HG02763 (cell line): ENCODE results near the gene GLS.

Experiments
- ATAC-seq: cut with Tn5 transposase; IDR thresholded peaks from one replicate; pipeline ENCODE4 v1.9.1; 2021; ENCODE audit warnings: mild to moderate bottlenecking, moderate library complexity; ENCODE audit not compliant: unreplicated experiment

Gene GLS

DNA sequence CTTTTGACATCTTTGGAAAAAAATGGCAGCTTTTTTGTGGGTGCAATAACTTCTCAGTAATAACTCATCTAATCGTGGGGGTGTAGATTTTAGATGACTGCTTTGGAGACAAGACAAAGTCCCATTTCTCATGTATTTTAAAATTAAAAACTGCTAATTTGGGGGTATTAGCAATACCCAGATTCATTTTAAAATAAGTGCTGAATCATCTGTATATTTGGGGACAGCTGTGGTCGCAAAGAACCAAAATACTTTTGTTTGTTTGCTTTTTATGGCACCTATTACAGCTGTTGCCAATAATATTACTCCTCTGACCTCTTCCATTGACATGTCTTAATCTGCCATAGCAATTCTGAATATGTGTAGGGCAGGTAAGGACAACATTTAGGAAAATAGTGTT, 87.9 kb downstream of the GLS start:
- ATAC-seq: no peak

DNA sequence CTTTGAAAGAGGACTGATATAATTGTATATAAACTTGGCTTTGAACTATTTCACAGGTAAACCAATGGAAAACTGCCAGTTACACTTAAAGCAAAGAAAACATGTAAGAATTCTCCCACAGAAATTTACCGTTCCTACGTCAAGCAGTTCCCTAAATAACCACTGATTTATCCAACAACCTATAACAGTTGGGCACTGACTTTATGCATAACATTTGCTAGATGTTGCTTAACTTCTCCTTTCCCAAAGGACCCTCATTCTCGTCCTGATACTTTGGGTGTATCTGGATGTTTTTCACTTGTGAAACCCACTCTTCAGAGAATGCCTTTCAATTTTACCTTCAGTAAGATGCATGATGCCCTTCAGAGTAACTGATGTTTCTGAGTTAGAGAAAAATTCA, 89.5 kb downstream of the GLS start:
- ATAC-seq: no peak

DNA sequence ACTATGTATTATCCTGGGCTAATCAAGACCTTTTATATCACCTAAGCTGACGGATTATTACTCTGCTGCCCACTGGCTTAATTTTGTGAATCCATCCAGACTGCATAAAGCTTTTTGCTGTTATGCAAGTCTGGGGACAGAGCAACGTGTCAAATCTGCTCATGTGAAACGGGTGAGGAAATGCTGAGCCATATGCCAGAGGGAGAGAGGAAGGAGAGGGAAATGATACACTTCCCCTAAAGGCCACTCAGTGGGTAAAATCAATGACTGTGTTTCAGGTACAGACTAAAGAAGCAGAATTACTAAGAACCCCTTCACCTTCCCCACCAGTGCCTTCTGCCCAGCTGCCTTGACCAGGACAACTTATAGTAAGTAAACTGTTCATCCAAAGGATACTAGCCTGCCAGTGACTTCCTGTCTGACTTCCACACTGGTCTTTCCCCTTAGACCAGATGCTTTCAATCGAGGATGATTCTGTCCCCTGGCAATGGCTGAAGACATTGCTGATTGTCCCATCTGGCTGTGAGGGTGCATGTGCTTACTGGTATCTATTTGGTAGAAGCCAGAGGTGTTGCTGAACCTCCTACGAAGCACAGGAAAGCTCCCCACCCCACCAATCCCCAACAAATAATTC, 90.4 kb downstream of the GLS start:
- no peak for ATAC-seq

- no peak for ATAC-seq
Measured at GRCh38 chr2:190972213-190972612, 91.6 kb downstream of the GLS start.

GRCh38 chr2:190972846-190973245, 92.2 kb downstream of the GLS start:
- ATAC-seq: no peak

GRCh38 chr2:190973262-190973661, 92.6 kb downstream of the GLS start:
- ATAC-seq: no peak

DNA sequence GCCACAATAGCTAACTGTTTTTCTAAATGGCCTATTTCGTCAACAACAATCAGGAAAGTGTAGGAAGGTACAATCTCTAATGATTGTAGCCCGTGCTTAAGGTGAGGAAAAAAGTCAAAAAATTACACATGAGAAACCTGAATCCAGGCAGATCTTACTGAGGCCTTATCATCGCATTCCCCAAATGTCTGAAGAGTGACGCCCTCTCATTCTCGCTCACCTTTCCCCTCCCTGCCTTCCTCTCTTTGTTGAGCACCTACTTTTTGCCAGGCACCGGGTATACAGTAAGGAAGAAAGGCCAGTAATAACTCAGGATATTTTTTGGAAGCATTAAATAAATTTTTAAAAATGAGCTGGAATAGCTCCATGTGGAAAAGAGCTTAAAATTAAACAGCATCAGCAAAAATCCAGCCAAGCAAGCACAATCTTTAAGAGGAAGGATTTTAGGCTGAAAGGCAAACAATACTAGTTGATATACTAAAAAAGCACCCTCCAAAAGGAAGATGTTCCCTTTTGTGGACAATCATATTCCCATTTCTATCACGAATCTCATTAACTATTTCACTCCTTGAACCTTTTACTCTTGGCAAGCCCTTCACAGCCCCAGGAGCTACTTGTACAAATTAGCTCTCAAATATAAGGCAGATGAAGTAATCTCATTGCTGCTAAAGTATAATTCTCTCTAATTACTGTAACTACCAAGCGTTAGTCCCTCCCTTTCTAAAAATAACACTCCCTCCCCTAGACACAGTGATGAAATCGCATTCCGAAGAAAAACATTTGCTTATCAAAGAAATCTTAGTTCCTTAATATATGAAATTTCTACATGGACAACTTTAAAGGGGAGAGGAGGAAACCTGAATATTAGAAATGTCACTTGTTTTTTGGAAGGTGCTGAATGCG, 93.4 kb downstream of the GLS start:
- ATAC-seq: no peak

- no peak for ATAC-seq
Measured at GRCh38 chr2:190974629-190975361, 94.2 kb downstream of the GLS start.

GRCh38 chr2:190976521-190976920, 95.9 kb downstream of the GLS start:
- no peak for ATAC-seq

DNA sequence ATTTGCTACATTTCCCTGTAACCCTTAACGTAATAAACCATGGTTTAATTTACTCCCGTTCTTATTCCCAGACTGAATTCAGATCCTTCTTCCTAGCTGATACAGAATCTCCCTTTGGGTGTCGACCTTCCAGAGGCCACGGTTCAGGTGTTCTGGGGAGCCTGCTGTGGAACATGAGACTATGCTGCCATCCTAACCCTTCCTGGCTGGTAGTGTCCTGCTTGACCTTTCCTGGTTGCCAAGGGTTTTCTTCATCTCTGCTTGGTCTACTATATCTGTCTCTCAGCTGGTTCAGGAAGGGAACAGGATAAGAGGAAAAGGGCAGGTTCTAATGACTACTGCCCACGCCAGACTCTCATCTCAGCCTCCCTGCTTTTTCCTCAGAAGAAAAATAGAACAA, 96.9 kb downstream of the GLS start:
- no peak for ATAC-seq

DNA sequence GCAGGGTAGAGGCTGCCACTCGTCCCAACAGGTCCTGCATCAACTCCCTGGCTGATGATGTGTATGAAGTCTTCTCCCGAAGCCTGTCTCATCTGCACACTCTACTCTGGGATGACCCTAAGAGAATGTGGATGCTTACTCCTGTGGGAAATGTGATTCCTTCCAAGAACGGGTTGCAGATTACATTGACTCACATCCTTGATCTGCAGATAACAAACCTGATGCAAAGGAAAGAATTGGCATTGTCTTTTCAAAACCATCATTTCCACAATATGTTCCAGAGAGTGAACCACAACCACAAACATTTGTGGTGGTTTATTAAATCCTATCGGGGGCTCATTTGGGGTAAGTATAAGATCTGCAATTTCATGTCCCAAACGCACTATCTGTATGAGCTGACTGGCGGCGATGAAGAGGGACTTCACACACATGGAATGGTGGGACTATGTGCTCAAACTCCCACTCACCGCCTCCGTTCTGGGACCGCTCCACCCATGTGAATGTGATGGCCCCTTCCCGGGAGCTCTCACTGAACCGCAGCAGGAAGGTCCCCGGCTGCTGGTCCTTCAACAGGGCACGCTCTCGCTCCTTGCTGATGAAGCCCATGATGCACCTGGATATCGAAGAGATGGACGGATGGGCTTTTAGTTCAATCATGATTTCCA, 97.9 kb downstream of the GLS start:
- no peak for ATAC-seq

GRCh38 chr2:190979906-190980629, 99.4 kb downstream of the GLS start:
- no peak for ATAC-seq

- ATAC-seq: no peak
Measured at GRCh38 chr2:190980630-190981209, 100.1 kb downstream of the GLS start.

DNA sequence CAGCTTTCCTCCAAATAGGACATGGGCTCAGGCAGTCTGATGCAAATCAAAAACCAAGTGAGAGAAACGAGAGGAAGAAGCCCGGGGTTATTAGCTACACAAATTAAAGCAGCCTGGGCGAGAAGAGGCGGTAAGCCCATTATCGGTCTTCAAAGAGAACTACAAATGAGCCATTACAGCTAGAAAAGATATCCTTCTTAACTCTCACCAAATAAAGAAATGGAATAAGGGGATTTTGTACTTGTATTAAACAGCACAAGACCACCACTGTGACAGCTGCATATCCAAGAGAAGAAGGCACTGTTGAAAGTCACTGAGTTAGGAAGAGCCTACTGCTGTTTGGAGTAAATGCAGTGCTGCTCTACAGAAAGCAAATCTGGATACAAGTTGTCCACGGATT, 100.7 kb downstream of the GLS start:
- ATAC-seq: no peak

- ATAC-seq: no peak
Measured at GRCh38 chr2:190981733-190982132, 101.1 kb downstream of the GLS start.

DNA sequence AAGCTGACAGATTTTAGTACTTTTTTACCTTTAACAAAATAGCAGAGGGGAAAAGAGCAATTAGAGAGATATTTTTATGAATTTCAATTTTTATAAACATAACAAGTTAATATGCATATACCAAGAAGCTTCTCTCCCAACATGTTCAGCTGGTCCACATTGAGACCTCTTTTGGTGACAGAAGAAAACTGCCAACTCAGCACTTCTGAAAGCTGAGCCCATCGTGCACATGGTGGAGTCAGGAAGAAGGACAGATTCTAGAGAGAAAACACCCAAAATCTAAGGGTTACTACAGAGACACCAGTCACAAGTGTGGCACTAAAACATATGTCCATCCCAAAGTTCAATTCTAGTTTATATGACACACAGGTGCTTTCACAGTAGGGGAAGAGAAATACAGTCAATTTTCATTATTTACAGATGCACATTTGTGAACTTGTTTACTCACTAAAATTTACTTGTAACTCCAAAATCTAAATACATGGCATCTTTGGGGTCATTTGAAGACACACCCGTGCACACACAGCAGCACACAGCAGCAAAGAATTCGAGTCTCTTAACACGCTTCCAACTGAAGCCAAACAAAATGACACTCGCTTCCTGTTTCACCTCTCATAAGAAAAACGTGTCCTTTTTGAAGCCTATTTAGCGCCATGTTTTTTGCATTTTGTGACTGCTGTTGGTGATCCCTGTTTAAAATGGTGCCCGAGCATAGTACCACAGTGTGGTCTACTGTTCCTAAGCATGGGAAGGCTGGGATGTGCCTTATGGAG, 101.8 kb downstream of the GLS start:
- ATAC-seq: no peak

DNA sequence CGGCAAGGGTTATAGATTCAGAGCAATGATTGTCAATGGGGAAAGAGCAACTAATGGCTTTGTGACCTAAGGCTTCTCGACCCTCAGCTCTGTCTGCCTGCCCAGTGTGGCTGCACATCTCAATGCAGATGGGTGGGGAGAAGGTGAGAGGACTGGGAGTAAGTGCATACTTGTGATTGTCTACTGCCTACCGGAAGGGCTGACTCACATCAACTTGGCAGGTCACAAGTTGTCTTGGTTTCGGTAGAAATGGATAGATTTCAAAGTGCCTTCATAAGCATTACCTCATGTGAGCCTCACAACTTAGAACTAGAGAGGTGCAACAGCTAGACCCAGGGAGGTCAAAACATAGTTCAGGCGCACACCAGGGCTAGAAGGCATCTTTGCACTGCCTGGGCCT, 104.0 kb downstream of the GLS start:
- ATAC-seq: no peak

DNA sequence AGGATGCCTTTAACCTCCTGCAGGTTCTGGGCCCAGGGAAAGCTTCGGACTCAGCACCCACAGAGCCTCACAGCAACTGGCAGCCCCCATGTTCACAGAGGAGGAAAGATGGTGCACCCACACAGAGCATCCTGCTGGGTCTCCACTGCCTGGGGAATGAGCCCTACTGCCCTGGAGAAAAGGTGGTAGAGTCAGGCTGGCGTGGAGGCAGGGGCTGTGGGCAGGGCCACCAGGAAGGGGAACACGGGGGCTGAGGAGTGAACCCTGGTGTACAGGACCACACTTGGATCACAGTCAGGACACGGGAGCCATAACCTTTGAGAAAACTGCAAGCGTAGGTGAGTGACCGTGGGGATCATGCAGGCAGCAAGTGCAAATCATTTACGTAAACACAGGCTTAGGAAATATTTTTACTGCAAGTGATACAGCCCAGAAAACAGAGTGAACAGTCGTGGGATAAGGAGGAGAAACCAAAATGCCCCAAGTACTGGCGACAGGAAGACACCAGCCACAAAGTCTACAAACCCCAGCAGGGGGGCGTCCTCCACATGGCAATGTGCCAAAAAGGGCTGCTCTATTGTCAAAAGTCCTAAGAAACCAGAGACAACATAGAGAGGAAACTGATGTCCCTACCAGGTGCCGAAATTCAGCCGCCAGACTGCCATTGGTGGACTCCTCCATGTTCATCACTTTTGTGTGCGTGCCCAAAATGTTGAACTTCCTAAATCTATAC, 105.8 kb downstream of the GLS start:
- no peak for ATAC-seq

DNA sequence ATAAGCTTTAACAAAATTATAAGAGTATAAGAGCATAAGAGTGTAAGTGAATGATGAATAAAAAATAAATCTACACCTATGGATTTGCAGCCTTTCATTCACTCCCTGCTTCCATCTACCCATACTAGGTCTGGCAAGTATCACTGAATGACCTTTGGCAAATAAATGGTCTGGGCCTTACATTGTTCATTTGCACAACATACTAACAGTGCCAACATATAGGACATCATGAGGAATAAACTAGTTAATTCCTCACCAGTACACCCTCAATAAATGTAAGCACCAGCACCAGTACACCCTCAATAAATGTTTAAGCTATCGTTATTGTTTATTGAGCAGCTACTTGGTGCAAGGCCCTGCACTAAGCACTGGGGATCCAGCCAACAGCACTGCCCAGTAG, 106.5 kb downstream of the GLS start:
- ATAC-seq: no peak
